Measurements from ENCODE around the gene LPO.

Gene LPO

DNA sequence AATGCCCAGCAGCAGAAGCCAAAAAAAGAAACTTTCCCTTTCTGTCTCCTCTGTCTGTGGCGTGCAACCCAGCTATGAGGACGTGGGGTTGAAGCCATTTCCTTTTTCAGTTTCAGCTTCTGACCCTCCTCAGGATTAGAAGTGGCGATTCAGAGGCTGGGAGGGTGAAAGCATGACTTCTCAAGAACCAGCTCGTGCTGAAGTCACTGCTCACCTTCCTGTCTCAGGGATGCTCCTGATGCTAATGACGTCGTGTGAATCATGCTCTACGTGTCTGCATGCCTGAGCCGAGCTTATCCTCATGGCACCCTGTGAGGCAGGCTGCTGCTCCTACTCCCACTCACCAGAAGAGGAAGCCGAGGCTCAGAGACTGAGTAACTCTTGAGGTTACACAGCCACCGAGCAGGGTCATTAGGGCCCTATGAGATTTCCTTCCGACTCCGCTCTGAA lies 5.7 kb upstream of the LPO start:
- H3K4me3 ChIP-seq (ENCODE audit: low read length), result no peak overlapping the region
- H3K9me3 ChIP-seq (ENCODE audit: control insufficient read depth, low read length), result no peaks in the 10 kb centered on the region
- H3K4me1 ChIP-seq (ENCODE audit: control insufficient read depth, insufficient read depth, low read length), result no peaks in the 10 kb centered on the region
- no peaks in the 10 kb centered on the region for H3K36me3 ChIP-seq (ENCODE audit: control insufficient read depth, insufficient read depth, low read length)
- H3K9ac ChIP-seq (ENCODE audit: low read length), result no peak overlapping the region
- peaks cover 19% of the 10 kb centered on the region for H3K27me3 ChIP-seq (ENCODE audit: control insufficient read depth, insufficient read depth, low read length)

DNA sequence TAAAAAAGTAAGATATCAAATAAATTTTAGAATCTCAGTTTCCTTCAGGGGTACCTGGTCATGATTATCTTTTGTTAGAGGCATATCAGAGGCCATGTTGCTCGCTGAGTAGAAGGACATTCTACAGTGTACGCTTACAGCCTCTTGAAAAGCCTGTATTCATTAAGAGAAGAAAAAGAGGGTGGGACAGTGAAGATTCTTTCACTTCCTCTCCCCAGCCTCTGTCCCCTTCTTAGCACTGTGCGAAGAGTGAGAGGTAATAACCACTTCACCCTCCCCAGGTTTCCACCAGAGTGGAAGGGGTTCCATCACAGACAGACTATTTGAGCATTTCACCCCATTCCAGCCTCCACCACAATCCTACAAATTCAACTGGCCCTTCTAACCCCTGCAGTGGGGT lies 4.8 kb upstream of the LPO start:
- Histone ChIP-seq H3K9me3 (ENCODE audit: control insufficient read depth, low read length) (no peaks in the 10 kb centered on the region), H3K4me3 (ENCODE audit: low read length) (no peak overlapping the region), H3K27me3 (ENCODE audit: control insufficient read depth, insufficient read depth, low read length) (peaks cover 19% of the 10 kb centered on the region), H3K9ac (ENCODE audit: low read length) (no peak overlapping the region), H3K36me3 (ENCODE audit: control insufficient read depth, insufficient read depth, low read length) (no peaks in the 10 kb centered on the region), H3K4me1 (ENCODE audit: control insufficient read depth, insufficient read depth, low read length) (no peaks in the 10 kb centered on the region)

DNA sequence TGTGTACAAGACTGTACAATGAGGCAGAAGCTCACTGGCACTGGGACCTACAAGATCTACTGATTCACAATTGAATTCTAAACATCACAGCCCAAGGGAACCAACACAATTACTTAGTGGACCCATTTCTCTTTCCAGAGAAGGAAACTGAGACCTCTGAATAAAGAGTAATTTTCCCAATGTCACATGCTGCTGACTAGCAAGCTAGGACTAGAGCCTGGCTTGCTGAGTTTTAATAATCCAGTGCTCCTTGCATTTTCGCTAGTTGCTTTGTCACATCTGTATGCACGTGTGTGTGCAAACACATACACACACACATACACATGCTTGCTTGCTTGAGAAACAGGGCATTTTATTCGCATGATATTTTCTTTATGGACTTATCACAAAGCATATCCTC lies 3.9 kb upstream of the LPO start:
- peaks cover 19% of the 10 kb centered on the region for H3K27me3 ChIP-seq (ENCODE audit: control insufficient read depth, insufficient read depth, low read length)
- H3K4me3 ChIP-seq (ENCODE audit: low read length), result no peak overlapping the region

DNA sequence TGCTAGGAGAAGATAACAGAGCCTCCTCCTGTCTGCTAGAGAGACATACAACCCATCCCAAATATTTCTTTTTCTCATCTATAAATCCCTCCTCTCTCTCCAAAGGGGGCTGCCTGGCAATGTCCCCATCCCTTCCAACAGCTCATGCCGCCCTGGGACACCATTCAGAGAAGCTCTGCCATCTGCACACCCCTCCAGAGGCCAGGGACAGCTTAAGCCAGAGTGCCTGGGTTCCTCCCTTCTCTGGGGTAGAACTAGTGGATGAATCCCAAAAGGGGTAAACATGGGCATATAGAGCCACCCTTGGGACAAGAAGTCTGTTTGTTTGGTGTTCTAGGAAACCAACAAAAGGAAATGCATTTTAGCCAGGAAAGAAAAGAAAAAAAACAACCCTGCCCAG lies 2.6 kb upstream of the LPO start:
- Histone ChIP-seq H3K9ac (ENCODE audit: low read length) (no peak overlapping the region), H3K36me3 (ENCODE audit: control insufficient read depth, insufficient read depth, low read length) (no peaks in the 10 kb centered on the region), H3K27me3 (ENCODE audit: control insufficient read depth, insufficient read depth, low read length) (peaks cover 19% of the 10 kb centered on the region), H3K9me3 (ENCODE audit: control insufficient read depth, low read length) (no peaks in the 10 kb centered on the region), H3K4me3 (ENCODE audit: low read length) (no peak overlapping the region), H3K4me1 (ENCODE audit: control insufficient read depth, insufficient read depth, low read length) (no peaks in the 10 kb centered on the region)

More for the DNA sequence above, 3.9 kb upstream of the LPO start:
- Histone ChIP-seq H3K9me3 (ENCODE audit: control insufficient read depth, low read length) (no peaks in the 10 kb centered on the region), H3K36me3 (ENCODE audit: control insufficient read depth, insufficient read depth, low read length) (no peaks in the 10 kb centered on the region), H3K4me1 (ENCODE audit: control insufficient read depth, insufficient read depth, low read length) (no peaks in the 10 kb centered on the region), H3K9ac (ENCODE audit: low read length) (no peak overlapping the region)

DNA sequence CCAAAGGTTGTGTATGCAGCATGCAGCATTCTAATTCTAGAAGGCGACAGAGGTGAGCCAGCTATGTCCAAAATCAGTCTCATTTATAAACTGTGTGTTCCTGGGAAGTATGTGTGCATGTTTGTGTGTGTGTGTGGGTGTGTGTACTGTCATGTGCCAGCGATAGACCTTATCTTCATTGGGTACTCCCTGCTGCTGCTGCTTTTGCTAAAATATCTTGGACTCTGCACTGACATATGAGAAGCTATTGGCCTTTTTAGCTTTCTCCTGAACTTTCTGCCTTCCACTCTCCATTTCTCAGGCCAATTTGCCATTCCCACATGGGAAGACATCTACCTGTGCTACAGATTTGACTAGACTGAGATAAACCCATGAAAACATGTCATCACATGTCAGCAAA lies 2.0 kb upstream of the LPO start:
- Histone ChIP-seq H3K4me1 (ENCODE audit: control insufficient read depth, insufficient read depth, low read length) (no peaks in the 10 kb centered on the region), H3K4me3 (ENCODE audit: low read length) (no peak overlapping the region), H3K36me3 (ENCODE audit: control insufficient read depth, insufficient read depth, low read length) (no peaks in the 10 kb centered on the region), H3K9ac (ENCODE audit: low read length) (no peak overlapping the region), H3K27me3 (ENCODE audit: control insufficient read depth, insufficient read depth, low read length) (peaks cover 19% of the 10 kb centered on the region), H3K9me3 (ENCODE audit: control insufficient read depth, low read length) (no peaks in the 10 kb centered on the region)

DNA sequence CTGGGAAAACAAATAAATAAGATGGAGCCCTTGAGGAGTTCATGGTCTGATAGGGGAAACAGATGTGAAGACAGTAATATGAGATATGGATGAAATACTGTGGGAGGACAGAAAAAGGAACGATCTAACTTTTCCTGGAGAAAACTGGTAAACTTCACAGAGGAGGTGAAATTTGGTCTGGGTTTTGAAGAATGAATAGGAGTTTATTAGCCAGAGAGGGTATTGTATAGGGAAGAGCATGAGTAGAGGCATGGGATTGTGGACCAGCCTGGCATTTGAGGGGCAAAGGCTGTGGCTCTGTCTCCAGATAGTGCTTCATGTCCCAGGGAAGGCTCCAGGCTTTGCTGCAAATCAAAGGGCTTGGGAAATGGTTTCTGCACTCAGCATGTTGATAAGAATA lies 1.6 kb downstream of the LPO start:
- H3K9me3 ChIP-seq (ENCODE audit: control insufficient read depth, low read length), result no peaks in the 10 kb centered on the region
- H3K4me3 ChIP-seq (ENCODE audit: low read length), result no peak overlapping the region
- no peaks in the 10 kb centered on the region for H3K4me1 ChIP-seq (ENCODE audit: control insufficient read depth, insufficient read depth, low read length)
- peaks cover 14% of the 10 kb centered on the region for H3K27me3 ChIP-seq (ENCODE audit: control insufficient read depth, insufficient read depth, low read length)
- no peak overlapping the region for H3K9ac ChIP-seq (ENCODE audit: low read length)
- H3K36me3 ChIP-seq (ENCODE audit: control insufficient read depth, insufficient read depth, low read length), result no peaks in the 10 kb centered on the region

DNA sequence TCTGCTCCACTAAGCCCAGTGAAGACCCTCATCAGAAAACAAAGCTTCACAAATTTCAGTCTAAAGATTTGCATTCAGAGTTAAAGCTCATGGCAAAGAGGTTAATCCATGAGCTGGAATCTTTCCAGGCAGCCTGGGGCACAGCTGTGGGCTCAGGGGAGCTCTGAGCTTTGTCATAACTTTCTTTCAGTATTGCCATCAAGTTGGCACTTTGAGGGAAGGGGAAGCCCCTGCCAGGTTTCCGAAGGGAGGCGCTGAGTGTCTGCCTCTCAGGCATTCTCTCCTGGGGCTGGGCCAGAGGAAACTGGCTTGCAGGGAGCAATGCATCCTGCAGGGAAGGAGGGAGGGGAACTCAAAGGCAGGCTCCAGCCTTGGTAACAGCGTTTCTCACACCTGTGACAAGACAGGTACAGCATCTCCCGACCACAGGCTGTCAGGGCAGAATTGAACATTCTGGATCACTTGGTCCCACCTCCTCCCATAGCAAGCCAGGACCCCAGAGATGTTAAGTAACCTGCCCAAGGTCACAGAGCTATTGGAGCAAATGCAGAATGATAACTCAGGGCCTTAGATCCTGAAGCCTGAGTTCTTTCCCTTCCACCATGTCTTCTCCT lies 3.9 kb downstream of the LPO start:
- Histone ChIP-seq H3K4me1 (ENCODE audit: control insufficient read depth, insufficient read depth, low read length) (no peaks in the 10 kb centered on the region), H3K9me3 (ENCODE audit: control insufficient read depth, low read length) (no peaks in the 10 kb centered on the region), H3K4me3 (ENCODE audit: low read length) (no peak overlapping the region), H3K36me3 (ENCODE audit: control insufficient read depth, insufficient read depth, low read length) (no peaks in the 10 kb centered on the region), H3K27me3 (ENCODE audit: control insufficient read depth, insufficient read depth, low read length) (peaks cover 4% of the 10 kb centered on the region), H3K9ac (ENCODE audit: low read length) (no peak overlapping the region)

DNA sequence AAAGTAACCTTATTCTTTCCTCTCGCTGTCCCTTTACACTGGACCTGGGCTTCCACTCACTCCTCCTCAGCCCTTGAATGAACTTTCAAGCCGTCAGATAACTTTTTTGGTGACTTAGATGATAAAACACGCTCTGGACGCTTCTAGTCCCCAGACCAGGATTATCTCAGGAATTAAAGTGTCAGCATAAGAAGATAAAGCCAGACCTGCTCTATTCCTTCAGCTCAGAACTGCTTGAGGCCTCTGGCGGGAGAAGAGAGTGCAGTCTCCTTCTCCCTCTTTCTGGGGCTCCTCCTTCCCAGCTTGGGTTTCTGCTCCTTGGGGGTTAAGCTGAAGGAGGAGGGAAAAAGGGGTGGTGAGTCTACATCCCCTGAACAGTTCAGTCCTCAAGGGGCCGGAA lies 6.6 kb downstream of the LPO start:
- Histone ChIP-seq H3K9me3 (ENCODE audit: control insufficient read depth, low read length) (no peaks in the 10 kb centered on the region), H3K4me3 (ENCODE audit: low read length) (no peak overlapping the region), H3K9ac (ENCODE audit: low read length) (no peak overlapping the region), H3K27me3 (ENCODE audit: control insufficient read depth, insufficient read depth, low read length) (peaks cover 20% of the 10 kb centered on the region), H3K4me1 (ENCODE audit: control insufficient read depth, insufficient read depth, low read length) (peaks cover 10% of the 10 kb centered on the region), H3K36me3 (ENCODE audit: control insufficient read depth, insufficient read depth, low read length) (no peaks in the 10 kb centered on the region)

DNA sequence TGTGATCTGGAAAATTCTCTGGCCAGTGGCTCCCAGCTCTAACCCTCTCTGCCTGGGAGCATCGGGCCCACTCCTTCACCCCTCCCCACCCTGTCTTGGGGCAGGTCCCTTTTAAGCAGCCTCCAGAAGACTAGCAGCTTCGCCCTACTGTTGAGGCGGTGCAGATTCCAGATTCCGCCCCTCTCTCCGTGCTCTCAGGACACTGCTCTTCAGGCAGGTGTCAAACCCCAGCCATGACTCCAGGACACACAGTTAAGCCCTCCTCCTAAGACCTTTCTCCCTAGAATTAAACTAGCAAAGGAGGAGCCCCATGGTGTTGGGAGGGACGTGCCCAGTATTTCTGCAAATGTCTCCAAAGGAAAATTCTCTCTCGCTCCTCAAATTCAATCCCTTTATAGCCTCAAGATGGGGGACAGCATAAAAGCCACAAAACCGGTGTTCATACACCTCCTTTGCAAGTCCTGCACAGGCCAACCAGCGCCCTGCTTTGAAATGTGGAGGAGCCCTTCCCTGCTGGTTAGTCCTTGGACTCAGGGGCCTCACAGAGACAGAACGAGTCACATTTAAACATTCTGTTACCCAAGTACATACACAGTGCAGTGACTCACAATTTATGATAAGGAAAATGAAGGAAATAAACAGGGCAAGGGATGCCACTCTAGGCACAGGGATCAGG lies 7.2 kb downstream of the LPO start:
- H3K4me1 ChIP-seq (ENCODE audit: control insufficient read depth, insufficient read depth, low read length), result peaks cover 13% of the 10 kb centered on the region
- no peak overlapping the region for H3K4me3 ChIP-seq (ENCODE audit: low read length)
- H3K9ac ChIP-seq (ENCODE audit: low read length), result no peak overlapping the region
- peaks cover 26% of the 10 kb centered on the region for H3K27me3 ChIP-seq (ENCODE audit: control insufficient read depth, insufficient read depth, low read length)
- no peaks in the 10 kb centered on the region for H3K36me3 ChIP-seq (ENCODE audit: control insufficient read depth, insufficient read depth, low read length)
- H3K9me3 ChIP-seq (ENCODE audit: control insufficient read depth, low read length), result no peaks in the 10 kb centered on the region

DNA sequence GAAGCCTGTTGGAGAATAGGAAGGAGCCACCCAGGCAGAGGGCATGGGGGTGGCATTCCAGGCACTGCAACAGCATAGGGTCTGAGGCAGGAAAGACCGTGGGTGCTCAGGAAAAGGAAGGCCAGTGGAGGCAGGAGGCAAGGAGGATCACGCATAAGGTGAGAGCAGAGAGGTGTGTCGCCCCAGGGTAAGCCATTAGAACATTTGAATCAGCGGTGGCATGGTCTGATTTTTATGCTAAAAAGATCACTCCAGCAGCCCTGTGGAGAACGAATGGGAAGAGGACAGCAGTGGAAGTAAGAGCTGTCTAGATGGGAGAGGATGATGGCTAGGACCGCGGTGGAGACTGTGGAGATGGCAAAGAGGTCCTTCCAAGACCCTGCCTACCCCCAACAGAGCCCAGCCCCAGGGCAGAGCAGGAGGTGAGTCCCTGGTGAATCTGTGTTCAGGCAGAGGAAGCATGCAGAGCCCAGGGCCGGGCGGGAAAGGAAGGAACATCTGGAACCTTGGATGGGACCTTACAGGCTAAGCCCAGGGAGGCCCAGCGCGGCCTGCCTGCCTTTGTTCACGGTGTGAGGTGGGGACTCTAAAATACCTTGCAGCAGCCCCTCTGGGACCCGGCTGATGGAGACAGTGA lies 7.8 kb downstream of the LPO start:
- Histone ChIP-seq H3K4me3 (ENCODE audit: low read length) (no peak overlapping the region), H3K4me1 (ENCODE audit: control insufficient read depth, insufficient read depth, low read length) (peaks cover 13% of the 10 kb centered on the region), H3K9me3 (ENCODE audit: control insufficient read depth, low read length) (no peaks in the 10 kb centered on the region), H3K36me3 (ENCODE audit: control insufficient read depth, insufficient read depth, low read length) (no peaks in the 10 kb centered on the region), H3K27me3 (ENCODE audit: control insufficient read depth, insufficient read depth, low read length) (peaks cover 28% of the 10 kb centered on the region), H3K9ac (ENCODE audit: low read length) (no peak overlapping the region)

DNA sequence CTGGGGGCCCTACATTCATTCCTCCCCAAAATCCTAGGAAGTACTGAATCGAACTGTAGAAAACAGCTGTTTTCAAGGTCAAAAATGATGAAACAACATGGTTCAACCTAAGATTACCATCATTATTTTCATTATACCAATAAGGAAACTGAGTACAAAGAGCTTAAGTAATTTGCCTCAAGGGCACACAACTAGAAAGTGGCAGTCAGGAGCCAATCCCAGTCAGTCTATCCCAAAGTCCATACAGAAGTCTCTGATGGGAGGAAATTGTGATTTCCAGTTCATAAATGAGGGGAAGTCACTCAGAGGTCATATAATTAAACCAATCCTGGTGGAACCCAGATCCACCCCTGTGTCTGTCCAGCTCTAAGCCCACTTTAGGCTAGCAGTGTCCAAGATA lies 8.4 kb downstream of the LPO start:
- Histone ChIP-seq H3K9ac (ENCODE audit: low read length) (no peak overlapping the region), H3K4me3 (ENCODE audit: low read length) (no peak overlapping the region), H3K9me3 (ENCODE audit: control insufficient read depth, low read length) (no peaks in the 10 kb centered on the region), H3K36me3 (ENCODE audit: control insufficient read depth, insufficient read depth, low read length) (no peaks in the 10 kb centered on the region), H3K4me1 (ENCODE audit: control insufficient read depth, insufficient read depth, low read length) (peaks cover 13% of the 10 kb centered on the region), H3K27me3 (ENCODE audit: control insufficient read depth, insufficient read depth, low read length) (peaks cover 34% of the 10 kb centered on the region)

DNA sequence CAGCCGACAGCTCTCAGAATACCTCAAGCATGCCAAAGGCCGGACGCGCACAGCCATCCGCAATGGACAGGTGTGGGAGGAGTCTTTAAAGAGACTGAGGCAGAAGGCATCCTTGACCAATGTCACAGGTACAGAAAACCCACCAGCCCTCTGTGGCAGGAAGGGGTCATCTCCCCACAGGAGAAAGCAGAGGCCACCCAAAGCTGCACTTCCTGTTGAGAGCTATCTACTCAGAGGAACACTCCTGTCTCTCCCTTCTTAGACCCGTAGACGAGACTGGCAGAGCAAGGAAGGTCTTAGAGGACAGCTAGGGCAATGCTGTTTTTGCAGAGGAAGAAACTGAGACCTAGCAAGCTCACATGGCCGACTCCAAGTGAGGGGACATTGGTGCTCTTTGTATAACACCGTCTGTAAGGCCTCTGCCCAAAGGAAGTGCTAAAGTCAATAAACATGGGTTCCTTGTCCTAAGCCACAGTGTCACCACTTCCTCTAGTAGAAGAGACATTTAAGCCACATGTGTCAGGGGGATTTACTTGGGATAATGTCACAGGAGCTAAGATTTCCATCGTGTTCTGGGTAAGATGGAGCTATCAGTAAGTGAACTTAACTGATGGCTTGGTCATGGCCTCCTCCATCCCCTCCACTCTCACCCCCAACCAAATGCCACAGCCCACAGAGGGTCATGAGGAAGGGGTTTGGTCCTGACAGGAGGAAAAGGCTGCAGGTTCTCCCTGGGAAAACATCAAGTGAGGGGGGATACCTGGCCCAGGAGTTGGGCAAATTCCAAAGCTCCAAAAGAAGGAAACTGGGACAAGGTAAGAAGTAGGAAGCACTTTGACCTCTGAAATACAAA lies 9.4 kb downstream of the LPO start:
- Histone ChIP-seq H3K9me3 (ENCODE audit: control insufficient read depth, low read length) (no peaks in the 10 kb centered on the region), H3K4me1 (ENCODE audit: control insufficient read depth, insufficient read depth, low read length) (peaks cover 13% of the 10 kb centered on the region), H3K4me3 (ENCODE audit: low read length) (no peak overlapping the region), H3K27me3 (ENCODE audit: control insufficient read depth, insufficient read depth, low read length) (peaks cover 39% of the 10 kb centered on the region), H3K9ac (ENCODE audit: low read length) (no peak overlapping the region), H3K36me3 (ENCODE audit: control insufficient read depth, insufficient read depth, low read length) (no peaks in the 10 kb centered on the region)

Data from mucosa of stomach (tissue), 1 donor.